Endothelial cell of umbilical vein (primary cell): ENCODE data around the gene NRARP. TPM values are rescaled to one million over a fixed set of nuclear protein-coding genes. Genes with fewer than 3 reads are reported as not detected.

Source experiments
- BruUV-seq: library from RNA; stranded (reverse); fragments of 400-500 nt; replicated peaks from 2 replicates; lab custom pipeline; 2021; lab: Mats Ljungman, UMichigan
- CTCF ChIA-PET: fragments of 300-600, 350-600 bp; sonication (Branson Sonifier 250); formaldehyde crosslinking; loops from one replicate; lab custom pipeline; 2021; ENCODE audit warnings: antibody characterized with exemption, inconsistent platforms; lab: Charles Lee
- POLR2A ChIA-PET: fragments of 300-600, 350-600 bp; sonication (Branson Sonifier 250); formaldehyde crosslinking; loops from one replicate; lab custom pipeline; 2021; ENCODE audit warnings: antibody characterized with exemption, inconsistent platforms; lab: Charles Lee
- DNase-seq: peaks from one replicate; pipeline ENCODE4 v3.0.0-alpha.2; 2011; ENCODE audit warnings: low read depth, low spot score
- FAIRE-seq: peaks from 2 replicates; lab custom pipeline; 2011; peaks lifted over from hg19 to GRCh38; lab: Jason Lieb, UNC
- H2AFZ ChIP-seq: 2 replicates; pipeline ENCODE4 v1.6.0; 2012; ENCODE audit warnings: low read depth, low read length, control low read depth, inconsistent platforms
- H3K27ac ChIP-seq: 2 replicates; pipeline ENCODE4 v1.5.1; 2011; ENCODE audit warnings: low read depth, mild to moderate bottlenecking, control low read depth, low read length, moderate library complexity; ENCODE audit not compliant: insufficient read depth
- H3K27me3 ChIP-seq, 2 experiments: 2 replicates each; pipeline versions ENCODE4 v1.6.0 to v1.6.1; 2011; ENCODE audit warnings: low read length in 2 of 2, mixed read lengths in 1 of 2; ENCODE audit not compliant: control insufficient read depth in 2 of 2, insufficient read depth in 2 of 2
- H3K36me3 ChIP-seq, 2 experiments: 2 replicates in 1 of 2; 3 replicates in 1 of 2; pipeline ENCODE4 v1.5.1; 2011; ENCODE audit warnings: low read length in 2 of 2, mild to moderate bottlenecking in 1 of 2, moderate library complexity in 1 of 2; ENCODE audit not compliant: control insufficient read depth in 2 of 2, insufficient read depth in 2 of 2; ENCODE audit errors: extremely low read depth in 1 of 2
- H3K4me1 ChIP-seq: 3 replicates; pipeline ENCODE4 v1.5.1; 2011; ENCODE audit warnings: mild to moderate bottlenecking, low read length; ENCODE audit not compliant: control insufficient read depth, insufficient read depth; ENCODE audit errors: extremely low read depth
- H3K4me2 ChIP-seq: 2 replicates; pipeline ENCODE4 v1.6.1; 2011; ENCODE audit warnings: low read length, control low read depth, mixed read lengths; ENCODE audit not compliant: insufficient read depth
- H3K4me3 ChIP-seq, 3 experiments: fragments of 200-600 bp in 1 of 3; sonication (generic), shearing (Covaris generic) in 1 of 3; replicated peaks in 1 of 3; 2 replicates each; pipeline ENCODE4 v1.5.1; 2011 to 2016; ENCODE audit warnings: control low read depth in 3 of 3, low read length in 3 of 3, mild to moderate bottlenecking in 2 of 3, inconsistent platforms in 1 of 3, low read depth in 1 of 3, moderate library complexity in 1 of 3; ENCODE audit not compliant: insufficient read depth in 1 of 3
- H3K79me2 ChIP-seq: 2 replicates; pipeline ENCODE4 v1.6.0; 2012; ENCODE audit warnings: low read length, inconsistent platforms; ENCODE audit not compliant: control insufficient read depth, insufficient read depth
- H3K9ac ChIP-seq: replicated peaks from 2 replicates; pipeline ENCODE3; 2011; ENCODE audit warnings: low read length, control low read depth; ENCODE audit not compliant: insufficient read depth; ENCODE audit errors: extremely low read depth
- H3K9me1 ChIP-seq: replicated peaks from 3 replicates; pipeline ENCODE4 v1.6.0; 2011; ENCODE audit warnings: mild to moderate bottlenecking, low read length; ENCODE audit not compliant: control insufficient read depth, insufficient read depth; ENCODE audit errors: extremely low read depth
- H3K9me3 ChIP-seq: replicated peaks from 2 replicates; pipeline ENCODE4 v1.5.1; 2012; ENCODE audit warnings: low read length, inconsistent platforms; ENCODE audit not compliant: control insufficient read depth, insufficient read depth
- H4K20me1 ChIP-seq: replicated peaks from 2 replicates; pipeline ENCODE3; 2011; ENCODE audit warnings: mild to moderate bottlenecking, low read length; ENCODE audit not compliant: control insufficient read depth, insufficient read depth; ENCODE audit errors: extremely low read depth
- FOS ChIP-seq: IDR thresholded peaks from 2 replicates; pipeline ENCODE4 v1.6.1; 2011; ENCODE audit warnings: mild to moderate bottlenecking, low read length, moderate library complexity, borderline replicate concordance; ENCODE audit not compliant: insufficient read depth
- MAX ChIP-seq: IDR thresholded peaks from 2 replicates; pipeline ENCODE4 v1.6.1; 2011; ENCODE audit not compliant: insufficient read depth, insufficient read length
- POLR2A ChIP-seq: IDR thresholded peaks from 2 replicates; pipeline ENCODE4 v1.6.1; 2012; ENCODE audit warnings: low read depth, mild to moderate bottlenecking, control low read depth, low read length
- dilution Hi-C: fragments of 300-500 bp; cut with MboI; formaldehyde crosslinking; loops from one replicate; pipeline ENCODE4 v1.15.0; 2019; ENCODE audit warnings: low sequenced_read_pairs; ENCODE audit not compliant: extremely low pct_ligation_motif_present
- intact Hi-C: fragments of 100-400 bp; cut with micrococcal nuclease; formaldehyde crosslinking; loops from one replicate; pipeline ENCODE4 v1.10.0; 2022
- polyA plus RNA-seq, 4 experiments: library from polyadenylated mRNA; depleted of rRNA in 3 of 4; stranded (reverse) in 3 of 4; unstranded in 1 of 4; fragments of >200 nt; gene quantifications; 2 replicates each; pipeline versions ENCODE4 v1.2.1 to v1.2.3, GENCODE V29; 2011 to 2012; ENCODE audit warnings: missing spikeins in 1 of 4
- total RNA-seq: library from RNA; stranded (reverse); gene quantifications from 2 replicates; pipeline ENCODE4 v1.2.3, GENCODE V29; 2021

The NRARP gene
- total and polyA plus RNA-seq, 2 donors (not counting 3 experiments of a cell fraction or from before 2014, with no cell fraction given) = 50.0 to 72.9 TPM

- H3K27ac ChIP-seq = peak overlapping the region; percentile 91
- peaks cover 10 to 18% of the 10 kb centered on the region in 2 experiments for H3K36me3 ChIP-seq
- dilution Hi-C loops (no loop called here), intact Hi-C loops (loop anchor here (1.0 kb wide), 4 partner anchors 7 to 35 kb away; partner anchors contain the start of genes NELFB and TUBB4B)
- ChIA-PET POLR2A (interaction anchor here (0.7 to 2.0 kb wide), 7 partner anchors 10 to 40 kb away, joined by 3 to 10 read pairs (median 4); partner anchors contain the start of gene TUBB4B), CTCF (interaction anchor here (0.6 to 2.7 kb wide), 10 partner anchors 10 to 40 kb away, joined by 3 to 23 read pairs (median 5); partner anchors contain the start of gene NRARP)
- no peaks in the 10 kb centered on the region for H4K20me1 ChIP-seq
- H3K9ac ChIP-seq = peak overlapping the region; percentile 75
- TSS peak; percentile 81 for BruUV-seq
- no peaks in the 10 kb centered on the region for H3K9me1 ChIP-seq
- TF ChIP-seq MAX = peak; percentile 32
- no peak for TF ChIP-seq FOS
- TF ChIP-seq POLR2A = no peak
- H3K4me2 ChIP-seq = peak overlapping the region; percentile 24
- peak overlapping the region in 1 of 3 experiments; percentile 60 for H3K4me3 ChIP-seq
- H2AFZ ChIP-seq = no peak overlapping the region
- peak; percentile 45 for DNase-seq
- peak; percentile 59 for FAIRE-seq
- H3K79me2 ChIP-seq = peaks cover 40% of the 10 kb centered on the region
- peaks cover 24% of the 10 kb centered on the region for H3K4me1 ChIP-seq
- no peaks in the 10 kb centered on the region for H3K27me3 ChIP-seq
- no peaks in the 10 kb centered on the region for H3K9me3 ChIP-seq
Measured at GRCh38 chr9:137276473-137277328, 25.4 kb downstream of the NRARP start.
